Liver (tissue), 3 donors: Measurements from ENCODE around the gene SH3D19.

ENCODE experiments used
- ATF3 ChIP-seq: IDR thresholded peaks from 2 replicates; pipeline ENCODE4 v1.6.1; 2016; ENCODE audit warnings: antibody characterized with exemption
- CTCF ChIP-seq: fragments of 150-350 bp; IDR thresholded peaks from 2 replicates; pipeline ENCODE4 v1.5.1; 2017; ENCODE audit warnings: improper control_type of control experiment, low read depth, low read length; ENCODE audit not compliant: missing input control
- EGR1 ChIP-seq, 2 donors: IDR thresholded peaks; 2 replicates each; pipeline ENCODE4 v1.6.1; 2016 to 2018; ENCODE audit warnings: antibody characterized with exemption in 2 of 2, low read depth in 2 of 2
- JUND ChIP-seq, 2 donors: IDR thresholded peaks; 2 replicates each; pipeline ENCODE4 v1.6.1; 2016; ENCODE audit warnings: antibody characterized with exemption in 2 of 2
- MAX ChIP-seq: IDR thresholded peaks from 2 replicates; pipeline ENCODE4 v1.6.1; 2016; ENCODE audit warnings: antibody characterized with exemption
- RAD21 ChIP-seq, 2 donors: IDR thresholded peaks; 2 replicates each; pipeline ENCODE4 v1.6.1; 2016; ENCODE audit warnings: antibody characterized with exemption in 2 of 2, mild to moderate bottlenecking in 2 of 2
- REST ChIP-seq: IDR thresholded peaks from 2 replicates; pipeline ENCODE4 v1.6.1; 2016; ENCODE audit warnings: antibody characterized with exemption, mild to moderate bottlenecking
- RXRA ChIP-seq, 2 donors: IDR thresholded peaks; 2 replicates each; pipeline ENCODE4 v1.6.1; 2017 to 2018; ENCODE audit warnings: antibody characterized with exemption in 2 of 2, mild to moderate bottlenecking in 1 of 2
- SP1 ChIP-seq: IDR thresholded peaks from 2 replicates; pipeline ENCODE4 v1.6.1; 2018; ENCODE audit warnings: antibody characterized with exemption, mild to moderate bottlenecking
- TAF1 ChIP-seq: conservative IDR thresholded peaks from 2 replicates; pipeline ENCODE4 v1.6.1; 2016; ENCODE audit warnings: antibody characterized with exemption, mild to moderate bottlenecking
- donor health status: healthy.
- donor health status: healthy.

- TF ChIP-seq CTCF (no peak), ATF3 (no peak), EGR1 (IDR thresholded peaks at IDR 0.05; ENCODE audit: low read depth in 2 of 2) (no peak), MAX (no peak), RAD21 (IDR thresholded peaks at IDR 0.05) (no peak), TAF1 (no peak), RXRA (IDR thresholded peaks at IDR 0.05) (no peak), REST (no peak), JUND (IDR thresholded peaks at IDR 0.05) (no peak), SP1 (no peak)
These were observed 11.4 kb downstream of the SH3D19 start for GRCh38 chr4:151314010-151314355.
